ENCODE measurements around the gene HTR5A. TPM values are rescaled to one million over a fixed set of nuclear protein-coding genes. Genes with fewer than 3 reads are reported as not detected.
A peak's percentile ranks its signal among the peaks of the same experiment; 100 is the strongest.
"Not testable (repeated sequence)": the region's sequence is repeated elsewhere in the genome, so short reads cannot be mapped to it uniquely, and the experiment has no call there.

HTR5A gene
- total RNA-seq = not detected

DNA sequence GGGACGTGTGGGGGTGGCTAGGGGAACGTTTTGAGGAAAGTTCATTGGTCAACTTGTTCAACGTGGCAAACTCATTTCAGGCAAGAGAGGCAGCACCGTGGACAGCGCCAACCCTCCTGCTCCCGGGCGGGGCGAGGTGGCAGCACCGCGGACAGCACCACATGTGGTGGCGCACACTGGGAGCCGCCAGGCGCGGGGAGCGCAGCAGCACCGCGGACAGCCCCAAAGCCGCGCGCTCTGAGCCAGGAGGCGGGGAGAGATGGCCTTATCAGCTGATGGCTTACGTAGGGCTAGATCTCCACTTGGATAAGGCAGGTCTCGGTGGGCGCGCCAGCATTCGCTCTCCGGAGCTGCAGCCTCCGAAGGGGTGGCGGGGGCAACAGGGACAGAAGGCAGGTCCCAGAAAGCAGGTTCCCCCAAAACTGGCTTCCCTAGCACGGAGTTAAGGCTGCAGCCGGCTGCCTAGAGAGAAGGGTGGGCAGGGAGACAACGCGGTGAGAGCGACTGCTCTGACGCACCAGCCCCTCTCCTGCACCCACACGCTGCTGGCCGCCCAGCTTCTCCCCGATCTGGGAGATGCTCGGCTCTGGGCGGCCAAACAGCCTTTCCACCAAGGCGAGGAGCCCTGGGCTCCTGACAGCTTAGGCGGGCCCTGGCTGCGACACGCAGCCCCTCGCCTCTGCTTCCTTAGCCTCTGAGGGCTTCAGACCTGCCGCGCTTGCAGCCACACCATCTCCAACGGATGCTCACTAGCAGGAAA, at the start of gene HTR5A:
TSS of gene HTR5A (plus strand) at position 333 of the 760 bp plus-strand sequence. CDS start 576 bp downstream, outside the sequence.
- CTCF ChIA-PET = no interaction called here
- H3K36me3 Mint-ChIP-seq (ENCODE audit: low read depth) = no peaks in the 10 kb centered on the region
- no peaks in the 10 kb centered on the region for H3K9me3 Mint-ChIP-seq
- DNase-seq = peak; percentile 85
- POLR2A ChIA-PET = no interaction called here
- no peak within 1 kb of the TSS for H3K27ac Mint-ChIP-seq
- no peaks in the 10 kb centered on the region for H3K4me1 Mint-ChIP-seq
- no peak within 1 kb of the TSS for H3K4me3 Mint-ChIP-seq
- H3K27me3 Mint-ChIP-seq = peaks cover 15% of the 10 kb centered on the region

DNA sequence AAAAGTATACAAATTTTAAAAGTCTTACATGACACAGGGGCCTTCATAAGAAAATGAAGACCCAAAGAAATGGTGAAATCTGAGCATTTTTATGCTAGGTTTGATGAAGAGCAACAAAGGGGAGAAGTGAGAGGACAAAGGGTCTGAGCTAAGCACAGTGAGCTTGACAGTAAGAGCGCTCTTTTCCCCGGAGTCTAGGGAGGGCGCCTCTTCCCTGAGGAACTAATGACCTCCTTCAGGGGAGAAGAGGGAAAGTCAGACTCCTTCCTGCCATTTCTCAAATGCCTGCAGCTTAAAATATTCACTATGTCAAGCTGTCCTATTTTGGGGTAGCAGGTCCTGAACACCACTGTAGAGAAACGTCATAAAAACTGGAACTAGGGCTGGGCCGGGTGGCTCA, 49.1 kb upstream of the HTR5A start:
- no peaks in the 10 kb centered on the region for H3K9me3 Mint-ChIP-seq
- H3K36me3 Mint-ChIP-seq (ENCODE audit: low read depth) = no peaks in the 10 kb centered on the region
- no peaks in the 10 kb centered on the region for H3K4me1 Mint-ChIP-seq
- POLR2A ChIA-PET = no interaction called here
- no peak overlapping the region for H3K27ac Mint-ChIP-seq
- peaks cover 8% of the 10 kb centered on the region for H3K27me3 Mint-ChIP-seq
- DNase-seq = no peak
- no peak overlapping the region for H3K4me3 Mint-ChIP-seq
- CTCF ChIA-PET = interaction anchor here (1.1 to 1.4 kb wide), 2 partner anchors 11 to 107 kb away, joined by 4 read pairs; no protein-coding TSS in a partner anchor

DNA sequence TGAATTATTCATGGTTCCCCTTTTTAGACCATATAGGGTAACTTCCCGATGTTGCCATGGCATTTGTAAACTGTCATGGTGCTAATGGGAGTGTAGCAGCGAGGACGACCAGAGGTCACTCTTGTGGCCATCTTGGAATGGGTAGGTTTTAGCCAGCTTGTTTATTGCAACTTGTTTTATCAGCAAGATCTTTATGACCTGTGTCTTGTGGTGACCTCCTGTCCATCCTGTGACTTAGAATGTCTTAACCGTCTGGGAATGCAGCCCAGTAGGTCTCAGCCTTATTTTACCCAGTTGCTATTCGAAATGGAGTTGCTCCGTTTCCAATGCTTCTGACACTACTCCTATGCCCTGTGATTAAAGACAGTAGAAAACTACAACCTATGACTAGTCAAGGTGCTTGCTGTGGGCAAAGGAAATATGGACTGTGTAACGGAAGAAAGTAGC, 48.4 kb upstream of the HTR5A start:
- H3K9me3 Mint-ChIP-seq = no peaks in the 10 kb centered on the region
- no peak overlapping the region for H3K4me3 Mint-ChIP-seq
- no peaks in the 10 kb centered on the region for H3K4me1 Mint-ChIP-seq
- DNase-seq = no peak
- peaks cover 8% of the 10 kb centered on the region for H3K27me3 Mint-ChIP-seq
- ChIA-PET POLR2A (no interaction called here), CTCF (interaction anchor here (1.1 to 1.4 kb wide), 2 partner anchors 12 to 108 kb away, joined by 4 read pairs; no protein-coding TSS in a partner anchor)
- no peak overlapping the region for H3K27ac Mint-ChIP-seq
- H3K36me3 Mint-ChIP-seq (ENCODE audit: low read depth) = no peaks in the 10 kb centered on the region

DNA sequence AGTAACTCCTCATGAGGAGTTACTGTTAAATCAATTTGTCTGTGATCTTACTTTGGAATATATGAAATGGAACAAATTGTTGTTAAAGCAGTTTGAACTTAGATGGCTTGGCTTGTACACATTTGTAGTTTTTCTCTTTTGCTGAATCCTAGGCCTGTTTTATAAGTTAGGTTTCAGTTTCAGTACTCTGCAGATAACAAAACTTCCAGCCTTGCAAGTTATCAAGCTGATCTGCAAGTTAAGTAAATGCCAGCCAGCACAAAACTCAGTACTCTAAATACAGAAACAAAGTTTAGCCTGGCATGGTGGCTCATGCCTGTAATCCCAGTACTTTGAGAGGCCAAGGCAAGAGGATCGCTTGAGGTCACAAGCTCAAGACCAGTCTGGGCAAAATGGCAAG, 42.2 kb upstream of the HTR5A start:
- Mint-ChIP-seq H3K9me3 (peaks cover 3% of the 10 kb centered on the region), H3K27ac (no peak overlapping the region), H3K4me1 (peaks cover 9% of the 10 kb centered on the region), H3K27me3 (peaks cover 18% of the 10 kb centered on the region), H3K36me3 (ENCODE audit: low read depth) (no peaks in the 10 kb centered on the region), H3K4me3 (no peak overlapping the region)
- POLR2A ChIA-PET = no interaction called here
- no peak for DNase-seq
- CTCF ChIA-PET = interaction anchor here (0.6 kb wide), 1 partner anchor 317 kb away, joined by 3 read pairs; no protein-coding TSS in a partner anchor

DNA sequence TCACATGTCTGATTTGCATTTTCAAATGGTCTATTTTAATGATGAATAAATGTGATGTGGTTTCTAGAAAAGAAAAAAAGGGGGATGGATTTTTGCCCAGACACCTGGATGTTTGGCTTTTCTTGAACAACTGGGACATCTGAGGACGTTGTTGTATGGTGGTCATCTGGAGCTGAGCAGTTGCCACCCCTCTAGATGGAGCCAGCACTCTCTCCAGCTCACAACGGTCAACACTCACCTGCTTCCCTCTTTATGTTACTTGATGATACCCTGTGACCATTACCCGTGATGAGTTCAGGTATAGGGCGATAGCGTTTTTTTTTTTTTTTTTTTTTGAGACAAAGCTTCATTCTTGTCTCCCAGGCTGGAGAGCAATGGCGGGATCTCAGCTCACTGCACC, 37.1 kb upstream of the HTR5A start:
- Mint-ChIP-seq H3K4me3 (no peak overlapping the region), H3K4me1 (peaks cover 2% of the 10 kb centered on the region), H3K9me3 (no peaks in the 10 kb centered on the region), H3K27me3 (peaks cover 21% of the 10 kb centered on the region), H3K27ac (no peak overlapping the region), H3K36me3 (ENCODE audit: low read depth) (no peaks in the 10 kb centered on the region)
- DNase-seq = no peak
- ChIA-PET POLR2A (interaction anchor here (0.8 kb wide), 1 partner anchor 31 kb away, joined by 3 read pairs; no protein-coding TSS in a partner anchor), CTCF (no interaction called here)

DNA sequence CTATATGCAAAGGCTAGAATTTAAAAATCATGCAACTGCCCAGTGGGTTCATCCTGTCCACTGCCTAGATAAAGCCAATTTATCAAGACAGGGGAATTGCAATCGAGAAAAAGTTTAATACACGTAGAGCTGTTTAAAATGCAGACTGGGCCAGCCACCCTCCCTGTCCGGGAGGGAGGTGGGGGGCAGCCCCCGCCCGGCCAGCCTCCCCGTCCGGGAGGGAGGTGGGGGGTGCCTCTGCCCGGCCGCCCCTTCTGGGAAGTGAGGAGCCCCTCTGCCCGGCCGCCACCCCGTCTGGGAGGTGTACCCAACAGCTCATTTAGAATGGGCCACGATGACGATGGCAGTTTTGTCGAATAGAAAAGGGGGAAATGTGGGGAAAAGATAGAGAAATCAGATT, 35.6 kb upstream of the HTR5A start:
- peaks cover 18% of the 10 kb centered on the region for H3K27me3 Mint-ChIP-seq
- H3K4me1 Mint-ChIP-seq; POLR2A ChIA-PET; H3K27ac Mint-ChIP-seq; H3K36me3 Mint-ChIP-seq (ENCODE audit: low read depth); DNase-seq; CTCF ChIA-PET; H3K9me3 Mint-ChIP-seq; H3K4me3 Mint-ChIP-seq: not testable (repeated sequence)

DNA sequence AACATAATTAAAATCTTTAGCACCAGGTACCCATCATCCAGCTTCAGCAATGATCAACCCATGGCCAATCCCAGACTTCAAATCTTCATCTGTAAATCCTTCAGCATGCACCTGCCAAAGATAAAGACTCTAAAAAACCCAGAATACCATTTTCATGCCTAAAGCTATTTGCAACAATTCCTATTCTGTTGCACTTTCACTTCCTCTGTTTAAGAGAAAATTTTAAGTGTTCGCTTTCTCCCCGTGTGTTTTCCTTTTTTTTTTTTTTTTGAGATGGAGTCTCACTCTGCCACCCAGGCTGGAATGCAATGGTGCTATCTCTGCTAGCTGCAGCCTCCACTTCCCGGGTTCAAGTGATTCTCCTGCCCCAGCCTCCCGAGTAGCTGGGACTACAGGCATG, 31.8 kb upstream of the HTR5A start:
- Mint-ChIP-seq H3K36me3 (ENCODE audit: low read depth) (no peaks in the 10 kb centered on the region), H3K27ac (no peak overlapping the region), H3K27me3 (peaks cover 19% of the 10 kb centered on the region), H3K9me3 (no peaks in the 10 kb centered on the region), H3K4me1 (no peaks in the 10 kb centered on the region), H3K4me3 (no peak overlapping the region)
- ChIA-PET CTCF (no interaction called here), POLR2A (no interaction called here)
- no peak for DNase-seq

DNA sequence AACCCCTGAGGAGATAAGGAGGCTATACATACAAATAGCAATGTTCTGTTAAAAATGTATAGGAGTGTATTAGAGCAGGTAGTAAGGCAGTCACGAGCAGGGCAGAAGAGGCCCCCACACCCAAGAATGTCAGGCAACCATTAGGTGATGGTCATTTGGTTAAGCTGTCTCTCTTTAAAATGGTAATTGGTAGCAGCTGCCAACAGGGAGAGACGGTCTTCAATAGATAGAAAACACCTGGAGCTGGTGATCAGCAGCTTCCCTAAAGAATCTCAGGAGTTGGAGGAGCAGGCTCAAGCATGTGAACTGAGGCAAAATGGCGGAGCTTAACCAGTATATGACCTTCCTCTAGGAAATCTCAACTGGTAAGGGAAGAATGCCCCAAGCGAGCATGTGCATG, 26.4 kb upstream of the HTR5A start:
- CTCF ChIA-PET = no interaction called here
- H3K4me3 Mint-ChIP-seq = no peak overlapping the region
- H3K27me3 Mint-ChIP-seq = peaks cover 25% of the 10 kb centered on the region
- no peaks in the 10 kb centered on the region for H3K36me3 Mint-ChIP-seq (ENCODE audit: low read depth)
- H3K4me1 Mint-ChIP-seq = no peaks in the 10 kb centered on the region
- no peaks in the 10 kb centered on the region for H3K9me3 Mint-ChIP-seq
- DNase-seq = no peak
- POLR2A ChIA-PET = no interaction called here
- no peak overlapping the region for H3K27ac Mint-ChIP-seq

DNA sequence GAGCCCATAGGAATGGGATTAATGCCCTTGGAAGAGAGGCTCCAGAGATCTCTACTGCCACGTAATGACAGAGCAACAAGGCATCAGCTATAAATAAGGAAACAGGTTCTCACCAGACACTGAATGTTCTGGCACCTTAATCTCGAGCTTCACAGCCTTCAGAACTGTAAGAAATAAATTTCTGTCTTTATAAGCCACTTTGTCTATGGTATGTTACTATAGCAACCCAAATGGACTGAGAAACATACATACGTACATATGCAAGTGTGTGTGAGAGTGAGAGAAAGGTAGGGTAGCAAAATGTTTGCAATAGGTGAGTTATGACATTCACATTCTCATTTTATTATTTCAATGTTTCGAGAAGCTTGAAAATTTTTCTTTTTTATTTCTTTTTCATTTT, 22.1 kb upstream of the HTR5A start:
- POLR2A ChIA-PET = no interaction called here
- DNase-seq = no peak
- no peaks in the 10 kb centered on the region for H3K4me1 Mint-ChIP-seq

DNA sequence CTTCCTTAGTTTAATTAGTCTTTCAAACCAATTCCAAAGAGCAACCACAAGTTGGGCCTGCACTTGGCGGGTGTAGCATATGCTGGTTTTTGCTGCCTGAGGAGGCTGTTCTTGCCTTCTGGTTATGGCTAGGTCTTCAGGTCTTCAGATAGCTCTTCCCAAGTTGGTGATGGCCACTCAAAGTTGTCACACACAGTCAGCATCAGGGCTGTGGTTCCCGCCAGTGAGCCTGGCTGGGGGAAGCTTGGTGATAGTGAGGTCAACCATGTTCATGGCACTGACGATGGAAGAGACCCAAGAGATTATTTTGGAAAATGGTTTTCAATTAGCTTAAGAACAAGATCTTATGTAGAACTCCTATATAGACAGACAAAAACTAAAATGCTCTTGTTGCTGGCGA, 18.8 kb upstream of the HTR5A start:
- Mint-ChIP-seq H3K27ac (no peak overlapping the region), H3K4me3 (no peak overlapping the region), H3K36me3 (ENCODE audit: low read depth) (no peaks in the 10 kb centered on the region), H3K27me3 (no peaks in the 10 kb centered on the region), H3K4me1 (no peaks in the 10 kb centered on the region), H3K9me3 (no peaks in the 10 kb centered on the region)
- POLR2A ChIA-PET = no interaction called here
- no peak for DNase-seq
- CTCF ChIA-PET = no interaction called here

More for the DNA sequence above, 22.1 kb upstream of the HTR5A start:
- H3K4me3 Mint-ChIP-seq = no peak overlapping the region
- H3K27me3 Mint-ChIP-seq = peaks cover 8% of the 10 kb centered on the region
- no peak overlapping the region for H3K27ac Mint-ChIP-seq
- H3K36me3 Mint-ChIP-seq (ENCODE audit: low read depth) = no peaks in the 10 kb centered on the region
- CTCF ChIA-PET = no interaction called here
- H3K9me3 Mint-ChIP-seq = no peaks in the 10 kb centered on the region

DNA sequence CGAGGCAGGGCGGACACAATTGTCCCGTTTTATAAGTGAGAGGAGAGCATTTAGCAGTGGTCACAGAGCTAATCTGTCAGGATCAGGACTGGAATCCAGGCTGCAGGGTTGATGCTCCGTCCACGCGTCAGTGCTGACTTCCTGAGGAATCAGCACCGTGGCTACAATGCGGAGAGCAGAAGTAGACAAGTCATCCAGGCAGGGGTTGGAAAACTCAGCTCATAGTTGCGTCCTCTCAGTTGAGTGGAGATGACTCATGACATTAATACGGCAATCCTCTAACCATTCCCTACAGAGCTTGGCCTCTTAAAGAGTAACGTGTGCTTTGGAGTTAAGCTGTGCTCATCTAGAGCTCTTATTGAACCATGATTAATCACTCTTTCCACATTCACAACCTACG, 17.1 kb upstream of the HTR5A start:
- Mint-ChIP-seq H3K9me3 (no peaks in the 10 kb centered on the region), H3K4me1 (no peaks in the 10 kb centered on the region), H3K27ac (no peak overlapping the region), H3K4me3 (no peak overlapping the region), H3K27me3 (no peaks in the 10 kb centered on the region), H3K36me3 (ENCODE audit: low read depth) (no peaks in the 10 kb centered on the region)
- POLR2A ChIA-PET = no interaction called here
- DNase-seq = no peak
- CTCF ChIA-PET = no interaction called here

DNA sequence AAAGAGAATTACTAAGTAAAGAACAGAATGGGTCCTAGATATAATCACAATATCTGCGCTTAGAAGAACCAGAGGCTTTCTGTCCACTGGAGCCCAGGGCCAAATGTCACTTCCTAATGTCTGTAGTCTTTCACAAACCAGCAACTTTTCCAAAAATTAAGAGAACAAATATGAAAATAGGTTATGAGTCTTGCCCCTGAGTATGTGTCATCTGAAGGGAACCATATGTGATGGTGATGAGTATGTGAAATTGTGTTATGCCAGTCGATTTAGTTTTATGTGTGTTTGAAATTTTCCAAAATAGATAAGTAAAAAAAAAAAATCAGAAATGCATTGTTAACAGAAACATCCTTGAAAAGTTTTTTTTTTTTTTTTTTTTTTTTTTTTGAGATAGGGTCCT, 15.4 kb upstream of the HTR5A start:
- ChIA-PET CTCF (no interaction called here), POLR2A (no interaction called here)
- no peaks in the 10 kb centered on the region for H3K27me3 Mint-ChIP-seq
- DNase-seq = no peak
- H3K36me3 Mint-ChIP-seq (ENCODE audit: low read depth) = no peaks in the 10 kb centered on the region
- no peak overlapping the region for H3K27ac Mint-ChIP-seq
- no peaks in the 10 kb centered on the region for H3K9me3 Mint-ChIP-seq
- H3K4me3 Mint-ChIP-seq = no peak overlapping the region
- no peaks in the 10 kb centered on the region for H3K4me1 Mint-ChIP-seq

DNA sequence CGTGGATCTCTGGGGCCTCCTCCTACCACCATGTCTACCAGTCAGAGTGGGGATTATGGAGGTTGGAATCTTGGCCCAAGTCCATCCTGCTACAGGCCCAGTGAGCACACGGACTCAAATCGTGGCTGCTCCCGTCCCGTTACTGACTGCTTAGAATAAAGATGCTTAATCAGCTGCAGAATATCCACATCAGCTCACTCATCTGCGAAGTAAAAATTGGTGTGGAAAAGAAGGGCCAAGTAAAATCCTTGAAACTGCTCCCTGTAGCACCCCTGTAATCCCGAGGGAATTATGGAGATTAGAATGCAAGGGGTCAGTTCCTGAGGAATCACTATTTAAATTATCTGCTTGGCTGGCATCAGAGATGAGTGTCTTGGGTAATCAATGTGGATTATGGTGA, 13.0 kb upstream of the HTR5A start:
- Mint-ChIP-seq H3K4me1 (no peaks in the 10 kb centered on the region), H3K4me3 (no peak overlapping the region), H3K27me3 (no peaks in the 10 kb centered on the region), H3K27ac (no peak overlapping the region), H3K36me3 (ENCODE audit: low read depth) (no peaks in the 10 kb centered on the region), H3K9me3 (no peaks in the 10 kb centered on the region)
- CTCF ChIA-PET = no interaction called here
- no peak for DNase-seq
- POLR2A ChIA-PET = no interaction called here

DNA sequence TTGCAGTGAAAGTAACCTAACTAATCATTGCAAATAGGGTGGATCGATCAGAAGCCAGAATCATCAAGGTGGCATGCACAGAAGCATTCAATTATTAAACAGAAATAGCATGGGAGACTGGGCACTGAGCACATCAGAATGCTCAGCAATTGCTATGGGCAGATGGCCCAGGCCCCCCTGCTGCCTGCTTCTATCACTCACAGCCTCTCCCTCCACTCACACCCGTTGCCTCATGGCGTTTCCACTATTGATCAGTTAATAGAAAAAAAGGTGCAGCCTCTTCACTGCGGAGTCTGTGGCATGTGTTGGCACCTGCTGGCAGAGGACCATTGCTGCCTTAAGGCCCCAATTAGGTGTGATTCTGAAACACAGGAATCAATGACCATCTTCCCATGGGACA, 11.2 kb upstream of the HTR5A start:
- CTCF ChIA-PET = no interaction called here
- Mint-ChIP-seq H3K27ac (no peak overlapping the region), H3K27me3 (no peaks in the 10 kb centered on the region)

More for the DNA sequence above, 11.2 kb upstream of the HTR5A start:
- Mint-ChIP-seq H3K4me1 (no peaks in the 10 kb centered on the region), H3K4me3 (no peak overlapping the region), H3K9me3 (no peaks in the 10 kb centered on the region), H3K36me3 (ENCODE audit: low read depth) (no peaks in the 10 kb centered on the region)
- POLR2A ChIA-PET = no interaction called here
- DNase-seq = no peak

All from activated CD4-positive, alpha-beta memory T cell treated with anti-CD3 and anti-CD28 coated beads, Interleukin-2, amount 10 ng/mL, durations not matched to agents 7 days and 5 days (primary cell).